CD4-positive, CD25-positive, alpha-beta regulatory T cell (primary cell): Measurements from ENCODE around the gene CDH13. TPM values are rescaled to one million over a fixed set of nuclear protein-coding genes. Genes with fewer than 3 reads are reported as not detected.

Source experiments
- ATAC-seq, 2 donors: fragments of 150-1000 bp; cut with Tn5 transposase; one replicate each; pipeline ENCODE4 v1.10.0; 2021; ENCODE audit warnings: low read depth in 2 of 2, moderate number of reproducible peaks in 2 of 2, moderate library complexity in 1 of 2
- DNase-seq, 3 donors: peaks; one replicate each; pipeline versions ENCODE4 v3.0.0 to v3.0.0-alpha.2; 2012 to 2022; ENCODE audit warnings: mixed read lengths in 1 of 3
- H3K27ac ChIP-seq: one replicate; pipeline ENCODE4 v1.7.0; 2013; ENCODE audit warnings: mild to moderate bottlenecking, low read length; ENCODE audit not compliant: insufficient read depth, poor library complexity, severe bottlenecking
- H3K27me3 ChIP-seq: one replicate; pipeline ENCODE4 v1.7.0; 2013; ENCODE audit warnings: low read length; ENCODE audit not compliant: control insufficient read depth, insufficient read depth
- H3K36me3 ChIP-seq: one replicate; pipeline ENCODE4 v1.7.0; 2013; ENCODE audit warnings: mild to moderate bottlenecking, low read length, moderate library complexity; ENCODE audit not compliant: control insufficient read depth, insufficient read depth
- H3K4me1 ChIP-seq: 2 replicates; pipeline ENCODE4 v1.7.0; 2013; ENCODE audit warnings: mild to moderate bottlenecking, low read length; ENCODE audit not compliant: insufficient read depth, control insufficient read depth, poor library complexity, severe bottlenecking
- H3K4me3 ChIP-seq: one replicate; pipeline ENCODE4 v1.7.0; 2013; ENCODE audit warnings: low read depth, mild to moderate bottlenecking, low read length, moderate library complexity
- H3K9me3 ChIP-seq, 2 experiments: 1 replicate in 1 of 2; 2 replicates in 1 of 2; pipeline ENCODE4 v1.7.0; 2013; ENCODE audit warnings: low read length in 2 of 2, mild to moderate bottlenecking in 1 of 2, moderate library complexity in 1 of 2; ENCODE audit not compliant: control insufficient read depth in 2 of 2
- H3K27ac Mint-ChIP-seq, 3 donors: one replicate each; pipeline ENCODE4 v1.8.0; 2020 to 2022; ENCODE audit warnings: mild to moderate bottlenecking in 3 of 3, mixed read lengths in 3 of 3, moderate library complexity in 2 of 3
- H3K27me3 Mint-ChIP-seq: one replicate; pipeline ENCODE4 v1.8.0; 2022; ENCODE audit warnings: mild to moderate bottlenecking, mixed read lengths
- H3K36me3 Mint-ChIP-seq: one replicate; pipeline ENCODE4 v1.8.0; 2020; ENCODE audit warnings: mixed read lengths
- H3K4me1 Mint-ChIP-seq, 4 donors: one replicate each; pipeline ENCODE4 v1.8.0; 2020 to 2022; ENCODE audit warnings: mixed read lengths in 4 of 4, mild to moderate bottlenecking in 1 of 4
- H3K4me3 Mint-ChIP-seq, 4 donors: one replicate each; pipeline ENCODE4 v1.8.0; 2020 to 2022; ENCODE audit warnings: mild to moderate bottlenecking in 4 of 4, mixed read lengths in 4 of 4, moderate library complexity in 3 of 4
- H3K9me3 Mint-ChIP-seq, 7 donors: one replicate each; pipeline ENCODE4 v1.8.0; 2020 to 2022; ENCODE audit warnings: mixed read lengths in 7 of 7, mild to moderate bottlenecking in 3 of 7, moderate library complexity in 2 of 7
- polyA plus RNA-seq, 4 donors: library from polyadenylated mRNA; unstranded; fragments of 300-500 nt; fragmentation: Illumina TruSeq; gene quantifications; one replicate each; pipeline ENCODE4 v1.2.3, GENCODE V29; 2021
- total RNA-seq: library from RNA; stranded (reverse); gene quantifications from one replicate; pipeline ENCODE4 v1.2.3, GENCODE V29; 2022

CDH13 gene
- total and polyA plus RNA-seq, 5 donors from 2014 or later, result not detected

- peaks cover 34% of the 10 kb centered on the region for H3K27me3 Mint-ChIP-seq
- no peak overlapping the region for H3K4me3 Mint-ChIP-seq
- no peak for DNase-seq
- no peaks in the 10 kb centered on the region for H3K4me1 Mint-ChIP-seq
- Histone ChIP-seq H3K36me3 (no peaks in the 10 kb centered on the region), H3K4me1 (no peaks in the 10 kb centered on the region), H3K4me3 (no peak overlapping the region), H3K9me3 (no peaks in the 10 kb centered on the region), H3K27ac (no peak overlapping the region), H3K27me3 (no peaks in the 10 kb centered on the region)
- peaks cover 0 to 4% (median 0%) of the 10 kb centered on the region in 7 donors for H3K9me3 Mint-ChIP-seq
- no peak for ATAC-seq
- H3K36me3 Mint-ChIP-seq, result no peaks in the 10 kb centered on the region
- no peak overlapping the region for H3K27ac Mint-ChIP-seq
Measured at GRCh38 chr16:82609140-82609539, 17.6 kb upstream of the CDH13 start.

- Mint-ChIP-seq H3K36me3 (no peaks in the 10 kb centered on the region), H3K27ac (no peak overlapping the region)
- no peak overlapping the region for H3K27ac ChIP-seq
Measured at GRCh38 chr16:82612263-82612662, 14.5 kb upstream of the CDH13 start.

DNA sequence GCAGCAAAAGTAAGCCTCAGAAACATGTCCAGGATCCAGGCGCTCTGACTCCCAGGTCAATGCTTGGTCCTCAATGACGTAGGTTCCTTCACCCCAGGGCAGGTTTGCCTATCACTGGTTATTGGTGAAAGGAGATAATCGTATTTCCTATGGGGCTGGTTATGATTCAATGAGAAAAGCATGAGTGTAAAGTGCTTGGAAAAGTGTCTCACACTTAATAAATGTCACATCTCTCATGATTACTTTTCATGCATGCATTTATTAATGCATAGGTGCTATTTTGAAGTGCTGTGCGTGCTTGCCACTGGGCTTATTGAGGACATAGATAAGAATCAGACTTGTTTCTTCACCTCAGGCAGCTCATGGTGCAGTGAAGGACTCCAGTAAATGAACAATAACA is 10.4 kb upstream of the CDH13 start:
- Mint-ChIP-seq H3K27ac (no peak overlapping the region), H3K4me3 (no peak overlapping the region), H3K9me3 (peaks cover 0 to 4% (median 0%) of the 10 kb centered on the region in 7 donors), H3K36me3 (no peaks in the 10 kb centered on the region), H3K4me1 (no peaks in the 10 kb centered on the region), H3K27me3 (peaks cover 34% of the 10 kb centered on the region)
- Histone ChIP-seq H3K27me3 (peaks cover 3% of the 10 kb centered on the region), H3K4me1 (no peaks in the 10 kb centered on the region), H3K4me3 (no peak overlapping the region), H3K27ac (no peak overlapping the region), H3K9me3 (no peaks in the 10 kb centered on the region), H3K36me3 (no peaks in the 10 kb centered on the region)
- no peak for DNase-seq
- no peak for ATAC-seq

More at GRCh38 chr16:82612263-82612662, 14.5 kb upstream of the CDH13 start:
- Histone ChIP-seq H3K27me3 (no peaks in the 10 kb centered on the region), H3K4me1 (no peaks in the 10 kb centered on the region), H3K36me3 (no peaks in the 10 kb centered on the region), H3K4me3 (no peak overlapping the region), H3K9me3 (no peaks in the 10 kb centered on the region)
- Mint-ChIP-seq H3K9me3 (peaks cover 0 to 4% (median 1%) of the 10 kb centered on the region in 7 donors), H3K4me3 (no peak overlapping the region), H3K4me1 (no peaks in the 10 kb centered on the region), H3K27me3 (peaks cover 35% of the 10 kb centered on the region)
- DNase-seq (no peak), ATAC-seq (no peak)

DNA sequence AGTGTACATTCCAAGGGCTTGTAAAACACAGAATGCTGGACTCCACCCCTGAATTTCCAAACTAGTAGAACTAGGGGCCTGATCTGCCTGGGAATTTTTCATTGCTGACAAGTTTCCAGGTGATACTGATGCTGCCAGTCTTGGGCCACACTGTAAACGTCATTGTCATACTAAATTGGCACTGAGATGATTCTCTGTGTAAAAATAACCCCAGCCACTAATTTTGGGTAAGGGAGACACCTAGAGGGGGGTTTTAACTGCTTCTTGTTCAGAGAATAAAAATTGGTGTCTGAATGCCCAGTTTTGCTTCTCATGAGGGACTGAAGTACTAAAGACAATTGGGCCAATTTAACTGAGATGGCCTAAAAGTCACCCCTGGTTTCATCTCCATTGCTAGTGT is 5.0 kb upstream of the CDH13 start:
- H3K4me3 ChIP-seq, result no peak overlapping the region
- H3K36me3 ChIP-seq, result no peaks in the 10 kb centered on the region
- DNase-seq (no peak), ATAC-seq (no peak)
- H3K9me3 ChIP-seq, result no peaks in the 10 kb centered on the region
- peaks cover 17% of the 10 kb centered on the region for H3K27me3 ChIP-seq
- H3K27me3 Mint-ChIP-seq, result peaks cover 31% of the 10 kb centered on the region
- H3K36me3 Mint-ChIP-seq, result no peaks in the 10 kb centered on the region
- H3K4me1 Mint-ChIP-seq, result peaks cover 0 to 5% (median 1%) of the 10 kb centered on the region in 4 donors
- no peak overlapping the region for H3K4me3 Mint-ChIP-seq
- H3K27ac ChIP-seq, result no peak overlapping the region
- peaks cover 0 to 1% (median 0%) of the 10 kb centered on the region in 7 donors for H3K9me3 Mint-ChIP-seq
- no peak overlapping the region for H3K27ac Mint-ChIP-seq
- H3K4me1 ChIP-seq, result no peaks in the 10 kb centered on the region

DNA sequence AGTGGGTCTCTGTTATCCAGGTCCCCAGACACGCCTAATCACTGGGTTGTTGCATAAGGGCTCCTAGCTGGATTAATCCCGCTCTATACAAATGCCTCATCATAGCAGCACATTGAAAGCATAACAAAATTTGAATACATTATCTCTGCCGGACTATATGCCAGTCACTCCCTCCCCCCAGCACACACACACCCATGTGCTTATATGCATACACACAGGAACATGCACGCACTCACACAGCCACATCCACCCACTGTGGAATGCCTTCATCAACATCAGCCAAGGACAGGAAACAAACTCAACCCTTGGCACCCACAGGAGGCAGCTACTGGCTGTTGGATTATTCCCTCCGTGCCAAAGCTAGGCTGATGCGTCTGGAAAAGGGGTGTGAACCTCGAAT is 3.5 kb upstream of the CDH13 start:
- Histone ChIP-seq H3K9me3 (no peaks in the 10 kb centered on the region), H3K4me1 (no peaks in the 10 kb centered on the region), H3K36me3 (no peaks in the 10 kb centered on the region), H3K27ac (no peak overlapping the region), H3K4me3 (no peak overlapping the region), H3K27me3 (peaks cover 19% of the 10 kb centered on the region)
- H3K4me1 Mint-ChIP-seq, result peaks cover 0 to 5% (median 1%) of the 10 kb centered on the region in 4 donors
- ATAC-seq (no peak), DNase-seq (no peak)
- H3K27ac Mint-ChIP-seq, result peak overlapping the region in 1 of 3 donors; percentile 7
- H3K36me3 Mint-ChIP-seq, result no peaks in the 10 kb centered on the region
- H3K4me3 Mint-ChIP-seq, result no peak overlapping the region
- peaks cover 28% of the 10 kb centered on the region for H3K27me3 Mint-ChIP-seq
- peaks cover 0 to 1% (median 0%) of the 10 kb centered on the region in 7 donors for H3K9me3 Mint-ChIP-seq

GRCh38 chr16:82625066-82625968 is 1.5 kb upstream of the CDH13 start:
- no peaks in the 10 kb centered on the region for H3K4me1 ChIP-seq
- H3K9me3 ChIP-seq, result no peaks in the 10 kb centered on the region
- H3K27ac ChIP-seq, result no peak overlapping the region
- Mint-ChIP-seq H3K4me1 (peaks cover 0 to 5% (median 2%) of the 10 kb centered on the region in 4 donors), H3K9me3 (no peaks in the 10 kb centered on the region), H3K36me3 (no peaks in the 10 kb centered on the region), H3K27ac (no peak overlapping the region), H3K4me3 (no peak overlapping the region), H3K27me3 (peaks cover 47% of the 10 kb centered on the region)
- H3K27me3 ChIP-seq, result peaks cover 27% of the 10 kb centered on the region
- H3K36me3 ChIP-seq, result no peaks in the 10 kb centered on the region
- ATAC-seq (no peak), DNase-seq (no peak)
- no peak overlapping the region for H3K4me3 ChIP-seq

DNA sequence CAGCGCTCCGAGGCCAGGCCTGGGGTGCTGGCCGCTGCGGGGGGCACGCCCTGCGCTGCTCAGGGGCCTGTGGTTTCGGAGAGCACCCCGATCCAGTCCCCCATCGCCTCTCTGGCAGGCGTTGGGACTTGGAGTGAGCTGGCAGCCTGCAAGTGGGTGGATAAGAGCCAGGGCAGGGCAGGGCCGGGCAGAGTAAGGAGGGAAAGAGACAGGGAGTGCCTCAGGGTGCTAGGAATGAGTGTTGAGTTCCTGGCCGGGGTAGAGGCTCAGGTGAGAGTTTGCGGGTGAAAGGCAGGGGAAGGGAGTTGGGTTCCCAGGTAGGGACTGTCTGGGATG is 1.3 kb downstream of the CDH13 start:
- H3K9me3 Mint-ChIP-seq, result peaks cover 0 to 1% (median 0%) of the 10 kb centered on the region in 7 donors
- H3K4me1 ChIP-seq, result no peaks in the 10 kb centered on the region
- peaks cover 57% of the 10 kb centered on the region for H3K27me3 Mint-ChIP-seq
- no peak overlapping the region for H3K4me3 Mint-ChIP-seq
- H3K4me3 ChIP-seq, result no peak overlapping the region
- H3K36me3 Mint-ChIP-seq, result no peaks in the 10 kb centered on the region
- no peaks in the 10 kb centered on the region for H3K9me3 ChIP-seq
- H3K27ac ChIP-seq, result no peak overlapping the region
- H3K27me3 ChIP-seq, result peaks cover 27% of the 10 kb centered on the region
- no peaks in the 10 kb centered on the region for H3K36me3 ChIP-seq
- ATAC-seq (no peak), DNase-seq (no peak)
- peaks cover 0 to 5% (median 2%) of the 10 kb centered on the region in 4 donors for H3K4me1 Mint-ChIP-seq
- no peak overlapping the region for H3K27ac Mint-ChIP-seq

GRCh38 chr16:82628711-82629110 is 1.9 kb downstream of the CDH13 start:
- Mint-ChIP-seq H3K4me3 (no peak overlapping the region), H3K4me1 (peaks cover 0 to 5% (median 2%) of the 10 kb centered on the region in 4 donors), H3K36me3 (no peaks in the 10 kb centered on the region), H3K27ac (no peak overlapping the region), H3K27me3 (peaks cover 57% of the 10 kb centered on the region), H3K9me3 (peaks cover 0 to 1% (median 0%) of the 10 kb centered on the region in 7 donors)
- H3K4me3 ChIP-seq, result no peak overlapping the region
- H3K4me1 ChIP-seq, result no peaks in the 10 kb centered on the region
- no peak overlapping the region for H3K27ac ChIP-seq
- ATAC-seq (no peak), DNase-seq (no peak)
- H3K27me3 ChIP-seq, result peaks cover 27% of the 10 kb centered on the region
- no peaks in the 10 kb centered on the region for H3K9me3 ChIP-seq
- H3K36me3 ChIP-seq, result no peaks in the 10 kb centered on the region
